HepG2 (cell line): ENCODE data around the gene MFAP3L. TPM values are rescaled to one million over a fixed set of nuclear protein-coding genes. Genes with fewer than 3 reads are reported as not detected.

Source experiments
- ATAC-seq: fragments of 200-7000 bp; cut with Tn5 transposase; 3 replicates; pipeline ENCODE4 v1.9.1; 2020; ENCODE audit warnings: mild to moderate bottlenecking, moderate library complexity
- BruUV-seq: library from RNA; stranded (reverse); fragments of 400-500 nt; replicated peaks from 2 replicates; lab custom pipeline; 2021; lab: Mats Ljungman, UMichigan
- CTCF ChIA-PET: fragments of 300-600 bp; formaldehyde crosslinking; extraction: SDS; loops from one replicate; lab custom pipeline; 2021; ENCODE audit warnings: low total read pairs, inconsistent platforms, low intra/inter-chr PET ratio; lab: Yijun Ruan, JAX
- POLR2A ChIA-PET: fragments of 350-600 bp; sonication (Branson Sonifier 250); formaldehyde crosslinking; loops from one replicate; lab custom pipeline; 2020; ENCODE audit warnings: antibody characterized with exemption, inconsistent platforms; lab: Yijun Ruan, JAX
- DNase-seq: peaks from one replicate; pipeline ENCODE4 v3.0.0-alpha.2; 2015; ENCODE audit warnings: low spot score
- FAIRE-seq: peaks from 3 replicates; lab custom pipeline; 2011; peaks lifted over from hg19 to GRCh38; lab: Jason Lieb, UNC
- H2AFZ ChIP-seq: one replicate; pipeline ENCODE4 v1.6.1; 2011; ENCODE audit warnings: low read length, inconsistent platforms
- H3K27ac ChIP-seq: fragments of 300-600 bp; 3 replicates; pipeline ENCODE4 v1.8.0; 2011; ENCODE audit warnings: mixed run types, mild to moderate bottlenecking, mixed read lengths, low read length, inconsistent platforms; ENCODE audit not compliant: insufficient read depth; ENCODE audit errors: extremely low read length
- H3K27me3 ChIP-seq, 2 experiments: fragments of 200-600 bp in 1 of 2; 2 replicates in 1 of 2; 3 replicates in 1 of 2; pipeline versions ENCODE4 v1.6.0 to v1.8.0; 2011; ENCODE audit warnings: low read length in 2 of 2, mild to moderate bottlenecking in 2 of 2, moderate library complexity in 2 of 2, inconsistent platforms in 1 of 2; ENCODE audit not compliant: insufficient read depth in 2 of 2, control insufficient read depth in 1 of 2
- H3K36me3 ChIP-seq, 2 experiments: fragments of 200-600 bp in 1 of 2; replicated peaks in 1 of 2; 2 replicates in 1 of 2; 3 replicates in 1 of 2; pipeline versions ENCODE4 v1.5.1 to v1.8.0; 2011; ENCODE audit warnings: low read length in 2 of 2, inconsistent platforms in 1 of 2; ENCODE audit not compliant: insufficient read depth in 2 of 2, control insufficient read depth in 1 of 2
- H3K4me1 ChIP-seq: 2 replicates; pipeline ENCODE4 v1.5.1; 2012; ENCODE audit warnings: low read length, inconsistent platforms; ENCODE audit not compliant: insufficient read depth
- H3K4me2 ChIP-seq: 2 replicates; pipeline ENCODE4 v1.6.0; 2011; ENCODE audit warnings: low read depth, low read length, inconsistent platforms
- H3K4me3 ChIP-seq, 3 experiments: fragments of 200-600 bp in 1 of 3; sonication (generic), shearing (Covaris generic) in 1 of 3; replicated peaks in 1 of 3; 2 replicates each; pipeline ENCODE4 v1.5.1; 2011 to 2016; ENCODE audit warnings: low read length in 3 of 3, inconsistent platforms in 2 of 3, low read depth in 2 of 3, mild to moderate bottlenecking in 2 of 3, control low read depth in 1 of 3, mixed read lengths in 1 of 3; ENCODE audit not compliant: insufficient read depth in 1 of 3
- H3K79me2 ChIP-seq: one replicate; pipeline ENCODE4 v1.6.1; 2011; ENCODE audit warnings: low read length, inconsistent platforms; ENCODE audit not compliant: insufficient read depth
- H3K9ac ChIP-seq: 2 replicates; pipeline ENCODE4 v1.6.0; 2011; ENCODE audit warnings: mild to moderate bottlenecking, low read depth, low read length, inconsistent platforms; ENCODE audit not compliant: insufficient read depth
- H3K9me3 ChIP-seq: 2 replicates; pipeline ENCODE4 v1.5.1; 2012; ENCODE audit warnings: mild to moderate bottlenecking, low read length
- H4K20me1 ChIP-seq: 2 replicates; pipeline ENCODE4 v1.6.0; 2011; ENCODE audit warnings: inconsistent platforms, mild to moderate bottlenecking, low read length, moderate library complexity; ENCODE audit not compliant: insufficient read depth
- ARNTL ChIP-seq: sonication (generic); formaldehyde crosslinking; IDR thresholded peaks from 2 replicates; pipeline ENCODE4 v1.4.0; 2020; ENCODE audit warnings: mild to moderate bottlenecking, missing genetic modification reagents
- GFI1 ChIP-seq: sonication (generic); formaldehyde crosslinking; IDR thresholded peaks from 2 replicates; pipeline ENCODE4 v1.5.0; 2020; ENCODE audit warnings: missing genetic modification reagents, mild to moderate bottlenecking, borderline replicate concordance
- IRF2 ChIP-seq: IDR thresholded peaks from 2 replicates; pipeline ENCODE4 v1.6.1; 2018; ENCODE audit warnings: missing genetic modification reagents, missing compliant biosample characterization
- IRX3 ChIP-seq: sonication (generic); formaldehyde crosslinking; IDR thresholded peaks from 2 replicates; pipeline ENCODE4 v1.8.1; 2023; ENCODE audit warnings: mild to moderate bottlenecking, low read depth, missing genetic modification reagents, borderline replicate concordance
- ISX ChIP-seq: sonication (generic); formaldehyde crosslinking; conservative IDR thresholded peaks from 2 replicates; pipeline ENCODE4 v1.5.0; 2020; ENCODE audit warnings: missing genetic modification reagents
- MAFG ChIP-seq: sonication (generic); formaldehyde crosslinking; IDR thresholded peaks from 2 replicates; pipeline ENCODE4 v1.5.1; 2020; ENCODE audit warnings: mild to moderate bottlenecking, missing genetic modification reagents
- NFYB ChIP-seq: sonication (generic); formaldehyde crosslinking; IDR thresholded peaks from 2 replicates; pipeline ENCODE4 v1.4.0; 2020; ENCODE audit warnings: missing genetic modification reagents
- PBX2 ChIP-seq: IDR thresholded peaks from 2 replicates; pipeline ENCODE4 v1.6.1; 2016; ENCODE audit warnings: control low read depth
- RARA ChIP-seq: IDR thresholded peaks from 2 replicates; pipeline ENCODE4 v1.6.1; 2016; ENCODE audit warnings: missing genetic modification reagents, missing compliant biosample characterization
- ZNF160 ChIP-seq: sonication (generic); formaldehyde crosslinking; IDR thresholded peaks from 2 replicates; pipeline ENCODE4 v1.8.0; 2022; ENCODE audit warnings: mild to moderate bottlenecking, inconsistent platforms, missing genetic modification reagents
- ZNF782 ChIP-seq: sonication (generic); formaldehyde crosslinking; IDR thresholded peaks from 2 replicates; pipeline ENCODE4 v1.4.0; 2020; ENCODE audit warnings: missing genetic modification reagents, mild to moderate bottlenecking, borderline replicate concordance
- whole genome bisulfite sequencing: methylation state at CpG from one replicate; pipeline ENCODE4 v1.1.6; 2017; ENCODE audit warnings: low lambda C conversion rate; 5-methylcytosine and 5-hydroxymethylcytosine counted together
- in situ Hi-C: cut with HindIII; loops from 2 replicates; pipeline ENCODE4 v1.10.0; 2017; ENCODE audit warnings: low pct_unique_long_range_greater_than_20kb; ENCODE audit not compliant: extremely low pct_ligation_motif_present
- intact Hi-C: fragments of 100-400 bp; cut with micrococcal nuclease; formaldehyde crosslinking; loops from one replicate; pipeline ENCODE4 v1.10.0; 2022; ENCODE audit not compliant: unreplicated experiment
- polyA plus RNA-seq, 8 experiments: library from polyadenylated mRNA; depleted of rRNA in 3 of 8; stranded (reverse) in 7 of 8; unstranded in 1 of 8; fragments of >200 nt; fragmentation: Illumina TruSeq in 4 of 8; extraction: Trizol in 4 of 8; gene quantifications; 2 replicates each; pipeline versions ENCODE4 v1.2.1 to v1.2.3, GENCODE V29; 2011 to 2016; ENCODE audit warnings: low read depth in 4 of 8, missing spikeins in 1 of 8, mixed read lengths in 1 of 8; ENCODE audit not compliant: insufficient read depth in 1 of 8
- total RNA-seq, 5 experiments: library from RNA; depleted of rRNA; stranded (reverse); fragments of >200 nt; fragmentation: Illumina TruSeq; extraction: Trizol; gene quantifications; 2 replicates each; pipeline ENCODE4 v1.2.3, GENCODE V29; 2016; ENCODE audit warnings: low read depth in 1 of 5

MFAP3L gene
- total and polyA plus RNA-seq, 2 of the 13 experiments (the other 11 are each of a cell fraction or from before 2014, with no cell fraction given), result 1.5 to 3.6 TPM

GRCh38 chr4:169955521-169955920, 70.7 kb downstream of the MFAP3L start:
- no peaks in the 10 kb centered on the region for H3K79me2 ChIP-seq
- no peaks in the 10 kb centered on the region for H3K36me3 ChIP-seq
- no peak for FAIRE-seq
- no peaks in the 10 kb centered on the region for H3K4me1 ChIP-seq
- intact Hi-C loops, result no loop called here
- no peak for ATAC-seq
- no peak for DNase-seq
- in situ Hi-C loops, result no loop called here
- CTCF ChIA-PET, result no interaction called here
- no peak overlapping the region for H3K27ac ChIP-seq
- H4K20me1 ChIP-seq, result no peaks in the 10 kb centered on the region
- H3K9ac ChIP-seq, result no peak overlapping the region
- POLR2A ChIA-PET, result no interaction called here
- BruUV-seq, result no TSS peak
- TF ChIP-seq NFYB (no peak), ARNTL (no peak), MAFG (CRISPR knock-in tag) (no peak), ZNF782 (CRISPR knock-in tag) (no peak), GFI1 (CRISPR knock-in tag) (no peak), RARA (CRISPR knock-in tag) (no peak), PBX2 (CRISPR knock-in tag) (no peak), ZNF160 (no peak), IRX3 (CRISPR knock-in tag) (no peak), IRF2 (CRISPR knock-in tag) (no peak), ISX (CRISPR knock-in tag) (no peak)
- no peaks in the 10 kb centered on the region for H3K9me3 ChIP-seq
- 49% methylated on average over 5 of the region's 5 CpGs for WGBS
- no peak overlapping the region for H2AFZ ChIP-seq
- no peak overlapping the region for H3K4me3 ChIP-seq
- H3K4me2 ChIP-seq, result no peak overlapping the region
- no peaks in the 10 kb centered on the region for H3K27me3 ChIP-seq
